Measurements from ENCODE around the gene KIF1C. TPM values are rescaled to one million over a fixed set of nuclear protein-coding genes. Genes with fewer than 3 reads are reported as not detected.

KIF1C gene
- total RNA-seq, 1 experiment from 2014 or later = 95.9 TPM

- TF ChIP-seq CTCF (conservative IDR thresholded peaks at IDR 0.05; ENCODE audit: low read depth, low read length) (no peak), EZH2 (IDR thresholded peaks at IDR 0.05; ENCODE audit: borderline replicate concordance, low read depth, low read length, poor library complexity, severe bottlenecking) (no peak)
- Histone ChIP-seq H3K4me3 (ENCODE audit: low read depth, low read length, poor library complexity, severe bottlenecking) (no peak overlapping the region), H3K9me3 (ENCODE audit: low read depth, low read length, poor library complexity, severe bottlenecking) (no peaks in the 10 kb centered on the region), H3K4me1 (ENCODE audit: insufficient read depth, low read length, poor library complexity, severe bottlenecking) (peaks cover 9% of the 10 kb centered on the region), H3K27me3 (replicated peaks; ENCODE audit: insufficient read depth, low read depth, low read length, poor library complexity) (no peaks in the 10 kb centered on the region), H3K36me3 (ENCODE audit: insufficient read depth, low read length, poor library complexity, severe bottlenecking) (peaks cover 7% of the 10 kb centered on the region), H3K27ac (ENCODE audit: low read depth, low read length, poor library complexity, severe bottlenecking) (no peak overlapping the region)
- DNase-seq (ENCODE audit: low spot score) = no peak
- intact Hi-C loops (cut with micrococcal nuclease; ENCODE audit: unreplicated experiment) = no loop called here
- no TSS peak for BruUV-seq (replicated peaks)
- CTCF ChIA-PET = no interaction called here
- POLR2A ChIA-PET (ENCODE audit: low non-redundant PET) = no interaction called here
Measured at GRCh38 chr17:4982305-4982704, 15.4 kb upstream of the KIF1C start.

GRCh38 chr17:4986403-4986802, 11.3 kb upstream of the KIF1C start:
- peak overlapping the region; percentile 73 for H3K27ac ChIP-seq (ENCODE audit: low read depth, low read length, poor library complexity, severe bottlenecking)
- TF ChIP-seq EZH2 (IDR thresholded peaks at IDR 0.05; ENCODE audit: borderline replicate concordance, low read depth, low read length, poor library complexity, severe bottlenecking) (no peak), CTCF (conservative IDR thresholded peaks at IDR 0.05; ENCODE audit: low read depth, low read length) (no peak)
- CTCF ChIA-PET = interaction anchor here (0.5 to 2.2 kb wide), 2 partner anchors 19 to 50 kb away, joined by 8 read pairs; partner anchors contain the start of gene SPAG7
- no peaks in the 10 kb centered on the region for H3K9me3 ChIP-seq (ENCODE audit: low read depth, low read length, poor library complexity, severe bottlenecking)
- intact Hi-C loops (cut with micrococcal nuclease; ENCODE audit: unreplicated experiment) = no loop called here
- H3K4me1 ChIP-seq (ENCODE audit: insufficient read depth, low read length, poor library complexity, severe bottlenecking) = peaks cover 14% of the 10 kb centered on the region
- no peak for DNase-seq (ENCODE audit: low spot score)
- BruUV-seq (replicated peaks) = no TSS peak
- no peaks in the 10 kb centered on the region for H3K36me3 ChIP-seq (ENCODE audit: insufficient read depth, low read length, poor library complexity, severe bottlenecking)
- peak overlapping the region; percentile 80 for H3K4me3 ChIP-seq (ENCODE audit: low read depth, low read length, poor library complexity, severe bottlenecking)
- H3K27me3 ChIP-seq (replicated peaks; ENCODE audit: insufficient read depth, low read depth, low read length, poor library complexity) = no peaks in the 10 kb centered on the region
- POLR2A ChIA-PET (ENCODE audit: low non-redundant PET) = interaction anchor here (0.6 kb wide), 1 partner anchor 324 kb away, joined by 3 read pairs; no protein-coding TSS in a partner anchor

GRCh38 chr17:4986951-4987766, 10.6 kb upstream of the KIF1C start, which contains the start of gene CAMTA2:
Gene CAMTA2, minus strand, starts transcription at chr17:4987675. Its CDS starts 1,453 bp downstream, at chr17:4986222.
- peak; percentile 75 for TF ChIP-seq CTCF (conservative IDR thresholded peaks at IDR 0.05; ENCODE audit: low read depth, low read length)
- no peak for TF ChIP-seq EZH2 (IDR thresholded peaks at IDR 0.05; ENCODE audit: borderline replicate concordance, low read depth, low read length, poor library complexity, severe bottlenecking)
- Histone ChIP-seq H3K36me3 (ENCODE audit: insufficient read depth, low read length, poor library complexity, severe bottlenecking) (no peaks in the 10 kb centered on the region), H3K4me1 (ENCODE audit: insufficient read depth, low read length, poor library complexity, severe bottlenecking) (peaks cover 14% of the 10 kb centered on the region), H3K27ac (ENCODE audit: low read depth, low read length, poor library complexity, severe bottlenecking) (peak within 1 kb of the TSS; percentile 73), H3K9me3 (ENCODE audit: low read depth, low read length, poor library complexity, severe bottlenecking) (no peaks in the 10 kb centered on the region), H3K4me3 (ENCODE audit: low read depth, low read length, poor library complexity, severe bottlenecking) (peak within 1 kb of the TSS; percentile 80), H3K27me3 (replicated peaks; ENCODE audit: insufficient read depth, low read depth, low read length, poor library complexity) (no peaks in the 10 kb centered on the region)
- ChIA-PET CTCF (interaction anchor here (2.2 kb wide), 1 partner anchor 20 kb away, joined by 8 read pairs; the partner anchor contains the start of gene SPAG7), POLR2A (ENCODE audit: low non-redundant PET) (interaction anchor here (0.6 kb wide), 1 partner anchor 323 kb away, joined by 3 read pairs; no protein-coding TSS in a partner anchor)
- peak; percentile 83 for DNase-seq (ENCODE audit: low spot score)
- intact Hi-C loops (cut with micrococcal nuclease; ENCODE audit: unreplicated experiment) = no loop called here
- BruUV-seq (replicated peaks) = no TSS peak
